Measurements from ENCODE around the gene EBF3. TPM values are rescaled to one million over a fixed set of nuclear protein-coding genes. Genes with fewer than 3 reads are reported as not detected.

Gene EBF3
- total RNA-seq, 1 experiment from 2014 or later: not detected

DNA sequence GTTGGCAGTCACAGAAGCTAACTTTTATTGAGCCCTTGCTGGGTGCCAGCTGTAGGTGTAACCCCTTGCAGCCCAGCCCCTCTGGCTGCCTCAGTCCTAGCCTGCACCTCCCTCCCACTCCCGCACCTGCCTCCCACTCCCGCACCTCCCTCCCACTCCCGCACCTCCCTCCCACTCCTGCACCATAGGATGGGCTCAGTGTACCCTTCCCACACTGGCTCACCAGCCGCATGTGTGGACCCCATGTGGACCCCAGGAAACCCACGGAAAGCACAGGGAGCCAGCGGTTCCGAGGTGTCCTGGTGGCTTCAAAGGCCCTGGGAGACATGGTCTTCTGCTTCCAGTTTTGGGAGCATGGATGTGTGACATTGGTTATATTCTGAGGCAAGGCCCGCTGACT, 132.9 kb downstream of the EBF3 start:
- H3K4me3 Mint-ChIP-seq (ENCODE audit: low read depth, unreplicated experiment): no peak overlapping the region
- no peak for DNase-seq
- BruUV-seq (replicated peaks): no TSS peak
- H3K4me1 Mint-ChIP-seq (ENCODE audit: low read depth, unreplicated experiment): no peaks in the 10 kb centered on the region
- intact Hi-C loops (cut with micrococcal nuclease; ENCODE audit: unreplicated experiment): no loop called here
- no peak overlapping the region for H3K27ac Mint-ChIP-seq (ENCODE audit: unreplicated experiment)
- CTCF ChIA-PET: no interaction called here
- no peaks in the 10 kb centered on the region for H3K36me3 Mint-ChIP-seq (ENCODE audit: insufficient read depth, unreplicated experiment)
- H3K27me3 Mint-ChIP-seq (ENCODE audit: unreplicated experiment): no peaks in the 10 kb centered on the region
- peaks cover 5% of the 10 kb centered on the region for H3K9me3 Mint-ChIP-seq (ENCODE audit: low read depth, unreplicated experiment)
- TF ChIP-seq, protein P1, sequence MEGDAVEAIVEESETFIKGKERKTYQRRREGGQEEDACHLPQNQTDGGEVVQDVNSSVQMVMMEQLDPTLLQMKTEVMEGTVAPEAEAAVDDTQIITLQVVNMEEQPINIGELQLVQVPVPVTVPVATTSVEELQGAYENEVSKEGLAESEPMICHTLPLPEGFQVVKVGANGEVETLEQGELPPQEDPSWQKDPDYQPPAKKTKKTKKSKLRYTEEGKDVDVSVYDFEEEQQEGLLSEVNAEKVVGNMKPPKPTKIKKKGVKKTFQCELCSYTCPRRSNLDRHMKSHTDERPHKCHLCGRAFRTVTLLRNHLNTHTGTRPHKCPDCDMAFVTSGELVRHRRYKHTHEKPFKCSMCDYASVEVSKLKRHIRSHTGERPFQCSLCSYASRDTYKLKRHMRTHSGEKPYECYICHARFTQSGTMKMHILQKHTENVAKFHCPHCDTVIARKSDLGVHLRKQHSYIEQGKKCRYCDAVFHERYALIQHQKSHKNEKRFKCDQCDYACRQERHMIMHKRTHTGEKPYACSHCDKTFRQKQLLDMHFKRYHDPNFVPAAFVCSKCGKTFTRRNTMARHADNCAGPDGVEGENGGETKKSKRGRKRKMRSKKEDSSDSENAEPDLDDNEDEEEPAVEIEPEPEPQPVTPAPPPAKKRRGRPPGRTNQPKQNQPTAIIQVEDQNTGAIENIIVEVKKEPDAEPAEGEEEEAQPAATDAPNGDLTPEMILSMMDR (IDR thresholded peaks at IDR 0.05; ENCODE audit: unreplicated experiment): no peak

DNA sequence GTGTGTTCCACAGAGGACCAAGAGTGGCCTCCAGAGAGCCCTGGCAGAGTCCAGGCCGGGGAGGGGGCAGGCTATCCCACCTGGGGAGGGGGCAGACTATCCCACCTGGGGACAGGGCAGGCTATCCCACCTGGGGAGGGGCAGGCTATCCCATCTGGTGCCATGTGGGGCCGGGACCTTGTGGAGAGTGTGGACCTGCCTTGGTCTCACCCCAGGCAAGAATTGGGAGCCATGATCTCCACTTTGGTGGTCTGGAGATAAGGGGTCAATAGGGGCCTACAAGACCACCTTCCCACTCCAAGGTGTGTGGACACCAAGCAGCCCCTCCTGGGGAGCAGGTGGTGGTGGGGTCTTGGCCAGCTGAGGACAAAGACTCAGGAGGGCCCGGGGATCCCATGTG, 138.2 kb downstream of the EBF3 start:
- Mint-ChIP-seq H3K4me3 (ENCODE audit: low read depth, unreplicated experiment) (no peak overlapping the region), H3K27ac (ENCODE audit: unreplicated experiment) (no peak overlapping the region), H3K4me1 (ENCODE audit: low read depth, unreplicated experiment) (no peaks in the 10 kb centered on the region), H3K27me3 (ENCODE audit: unreplicated experiment) (no peaks in the 10 kb centered on the region), H3K9me3 (ENCODE audit: low read depth, unreplicated experiment) (peaks cover 9% of the 10 kb centered on the region), H3K36me3 (ENCODE audit: insufficient read depth, unreplicated experiment) (no peaks in the 10 kb centered on the region)
- BruUV-seq (replicated peaks): no TSS peak
- CTCF ChIA-PET: no interaction called here
- TF ChIP-seq, protein P1 (IDR thresholded peaks at IDR 0.05; ENCODE audit: unreplicated experiment): no peak
- intact Hi-C loops (cut with micrococcal nuclease; ENCODE audit: unreplicated experiment): no loop called here
- no peak for DNase-seq

DNA sequence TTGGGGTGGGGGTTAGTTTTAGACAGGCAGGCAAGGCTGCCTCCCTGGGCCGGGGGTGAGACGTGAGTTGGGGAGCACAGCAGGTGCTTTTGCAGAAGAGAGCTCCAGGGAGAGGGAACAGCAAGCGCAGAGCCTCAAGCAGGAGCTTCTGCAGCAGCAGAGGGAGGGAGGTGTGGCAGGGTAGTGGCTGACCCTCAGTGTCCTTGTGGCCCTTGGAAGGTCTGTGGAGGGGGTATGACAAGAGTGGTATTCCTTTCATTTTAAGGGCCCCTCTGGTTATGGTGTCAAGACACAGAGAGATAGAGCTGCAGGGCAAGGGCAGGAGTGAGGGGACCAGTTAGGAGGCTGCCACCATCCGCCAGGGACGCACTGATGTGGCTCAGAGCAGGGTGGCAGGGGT, 138.9 kb downstream of the EBF3 start:
- TF ChIP-seq, protein P1 (IDR thresholded peaks at IDR 0.05; ENCODE audit: unreplicated experiment): no peak
- H3K4me3 Mint-ChIP-seq (ENCODE audit: low read depth, unreplicated experiment): no peak overlapping the region
- H3K27ac Mint-ChIP-seq (ENCODE audit: unreplicated experiment): no peak overlapping the region
- no peaks in the 10 kb centered on the region for H3K4me1 Mint-ChIP-seq (ENCODE audit: low read depth, unreplicated experiment)
- intact Hi-C loops (cut with micrococcal nuclease; ENCODE audit: unreplicated experiment): no loop called here
- no peaks in the 10 kb centered on the region for H3K27me3 Mint-ChIP-seq (ENCODE audit: unreplicated experiment)
- CTCF ChIA-PET: no interaction called here
- H3K36me3 Mint-ChIP-seq (ENCODE audit: insufficient read depth, unreplicated experiment): no peaks in the 10 kb centered on the region
- no peak for DNase-seq
- H3K9me3 Mint-ChIP-seq (ENCODE audit: low read depth, unreplicated experiment): peaks cover 9% of the 10 kb centered on the region
- no TSS peak for BruUV-seq (replicated peaks)

DNA sequence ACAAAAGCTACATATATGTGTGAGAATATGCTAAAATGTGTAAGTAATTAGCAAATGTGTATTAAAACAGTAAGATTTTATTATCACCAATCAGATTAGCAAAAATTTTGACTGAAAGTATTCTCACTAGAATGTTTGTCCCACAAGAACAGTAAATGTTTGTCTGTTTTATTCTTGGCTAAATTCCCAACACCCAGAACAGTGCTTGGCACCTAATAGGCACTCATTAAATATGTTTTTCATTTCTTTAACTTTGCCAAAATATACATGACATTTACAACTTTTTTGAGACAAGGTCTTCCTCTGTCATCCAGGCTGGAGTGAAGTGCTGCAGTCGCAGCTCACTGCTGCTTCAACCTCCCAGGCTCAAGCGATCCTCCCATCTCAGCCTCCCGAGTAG, 143.6 kb downstream of the EBF3 start:
- H3K36me3 Mint-ChIP-seq (ENCODE audit: insufficient read depth, unreplicated experiment): no peaks in the 10 kb centered on the region
- CTCF ChIA-PET: no interaction called here
- no peak for DNase-seq
- no peaks in the 10 kb centered on the region for H3K4me1 Mint-ChIP-seq (ENCODE audit: low read depth, unreplicated experiment)
- no peak overlapping the region for H3K4me3 Mint-ChIP-seq (ENCODE audit: low read depth, unreplicated experiment)
- TF ChIP-seq, protein P1 (IDR thresholded peaks at IDR 0.05; ENCODE audit: unreplicated experiment): no peak
- H3K27ac Mint-ChIP-seq (ENCODE audit: unreplicated experiment): no peak overlapping the region
- intact Hi-C loops (cut with micrococcal nuclease; ENCODE audit: unreplicated experiment): no loop called here
- no peaks in the 10 kb centered on the region for H3K27me3 Mint-ChIP-seq (ENCODE audit: unreplicated experiment)
- no TSS peak for BruUV-seq (replicated peaks)
- H3K9me3 Mint-ChIP-seq (ENCODE audit: low read depth, unreplicated experiment): peaks cover 6% of the 10 kb centered on the region

DNA sequence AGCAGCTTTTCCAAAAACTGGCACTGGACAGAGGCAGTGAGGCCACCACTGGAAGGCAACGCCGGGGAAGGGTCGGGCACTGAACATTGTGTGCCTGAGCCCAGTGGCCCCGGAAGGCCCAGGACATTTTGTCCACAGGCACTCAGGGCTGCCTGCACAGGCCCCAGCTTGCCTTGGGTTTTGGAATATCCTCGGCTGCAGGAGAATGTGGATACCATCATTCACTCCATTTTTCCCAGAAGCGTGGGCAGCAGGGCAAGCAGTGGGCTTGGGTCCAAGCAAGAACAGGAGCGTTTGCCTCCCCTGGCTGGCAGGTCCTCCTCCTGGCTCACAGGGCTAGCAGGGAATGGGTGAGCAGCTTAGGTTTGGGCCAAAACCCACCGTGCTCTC, 147.4 kb downstream of the EBF3 start:
- Mint-ChIP-seq H3K36me3 (ENCODE audit: insufficient read depth, unreplicated experiment) (no peaks in the 10 kb centered on the region), H3K4me3 (ENCODE audit: low read depth, unreplicated experiment) (no peak overlapping the region), H3K27ac (ENCODE audit: unreplicated experiment) (no peak overlapping the region), H3K27me3 (ENCODE audit: unreplicated experiment) (no peaks in the 10 kb centered on the region), H3K9me3 (ENCODE audit: low read depth, unreplicated experiment) (peaks cover 4% of the 10 kb centered on the region), H3K4me1 (ENCODE audit: low read depth, unreplicated experiment) (no peaks in the 10 kb centered on the region)
- intact Hi-C loops (cut with micrococcal nuclease; ENCODE audit: unreplicated experiment): no loop called here
- TF ChIP-seq, protein P1 (IDR thresholded peaks at IDR 0.05; ENCODE audit: unreplicated experiment): no peak
- BruUV-seq (replicated peaks): no TSS peak
- DNase-seq: no peak
- CTCF ChIA-PET: no interaction called here

Measured in Calu3 (cell line).